Neural cell (in vitro differentiated cells): Measurements from ENCODE around the gene RARS2. TPM values are rescaled to one million over a fixed set of nuclear protein-coding genes. Genes with fewer than 3 reads are reported as not detected.

Experiments
- H2AFZ ChIP-seq: fragments of 200-600, 300-800 bp; sonication (generic), shearing (Covaris generic); 2 replicates; pipeline ENCODE4 v1.6.0; 2014; ENCODE audit warnings: low read depth, mild to moderate bottlenecking, antibody characterized with exemption, low read length, moderate library complexity
- H3F3A ChIP-seq: fragments of 200-600 bp; shearing (Covaris generic); 2 replicates; pipeline ENCODE4 v1.6.1; 2016; ENCODE audit warnings: mild to moderate bottlenecking, moderate library complexity, mixed read lengths, antibody characterized with exemption, low read length; ENCODE audit not compliant: insufficient read depth, poor library complexity, severe bottlenecking
- H3K27ac ChIP-seq: fragments of 200-600, 300-800 bp; sonication (generic), shearing (Covaris generic); 2 replicates; pipeline ENCODE4 v1.5.1; 2014; ENCODE audit warnings: mild to moderate bottlenecking, low read length, moderate library complexity
- H3K27me3 ChIP-seq: fragments of 300-800, 200-600 bp; sonication (generic), shearing (Covaris generic); 2 replicates; pipeline ENCODE4 v1.6.0; 2014; ENCODE audit warnings: mild to moderate bottlenecking, low read depth, low read length, moderate library complexity; ENCODE audit not compliant: insufficient read depth
- H3K36me3 ChIP-seq: fragments of 300-800, 200-600 bp; sonication (generic), shearing (Covaris generic); 2 replicates; pipeline ENCODE4 v1.5.1; 2014; ENCODE audit warnings: mild to moderate bottlenecking, antibody characterized with exemption, low read length, moderate library complexity; ENCODE audit not compliant: insufficient read depth
- H3K4me2 ChIP-seq: fragments of 300-800, 200-600 bp; sonication (generic), shearing (Covaris generic); 2 replicates; pipeline ENCODE4 v1.6.0; 2014; ENCODE audit warnings: mild to moderate bottlenecking, low read length
- H3K4me3 ChIP-seq: fragments of 300-800, 200-600 bp; sonication (generic), shearing (Covaris generic); 2 replicates; pipeline ENCODE4 v1.5.1; 2014; ENCODE audit warnings: mild to moderate bottlenecking, low read length, moderate library complexity
- H3K79me2 ChIP-seq: fragments of 200-600 bp; shearing (Covaris generic); replicated peaks from 2 replicates; pipeline ENCODE4 v1.6.0; 2014; ENCODE audit warnings: mild to moderate bottlenecking, low read length, moderate library complexity; ENCODE audit not compliant: insufficient read depth
- H3K9ac ChIP-seq: fragments of 300-800, 200-600 bp; sonication (generic), shearing (Covaris generic); 2 replicates; pipeline ENCODE4 v1.6.1; 2016; ENCODE audit warnings: mild to moderate bottlenecking, low read length, mixed read lengths
- H3K9me2 ChIP-seq: fragments of 200-600 bp; shearing (Covaris generic); 2 replicates; pipeline ENCODE4 v1.6.1; 2016; ENCODE audit warnings: mild to moderate bottlenecking, low read length, mixed read lengths; ENCODE audit not compliant: insufficient read depth
- H3K9me3 ChIP-seq: fragments of 200-600, 300-800 bp; sonication (generic), shearing (Covaris generic); 2 replicates; pipeline ENCODE4 v1.6.1; 2016; ENCODE audit warnings: mild to moderate bottlenecking, mixed run types, low read length, moderate library complexity, mixed read lengths
- H4K20me1 ChIP-seq: fragments of 200-600 bp; shearing (Covaris generic); 2 replicates; pipeline ENCODE4 v1.6.1; 2016; ENCODE audit warnings: mild to moderate bottlenecking, mixed run types; ENCODE audit not compliant: insufficient read depth
- CTCF ChIP-seq: fragments of 450-650 bp; IDR thresholded peaks from 2 replicates; pipeline ENCODE4 v1.5.1; 2014; ENCODE audit warnings: antibody characterized with exemption, mild to moderate bottlenecking, moderate library complexity; ENCODE audit not compliant: poor library complexity, severe bottlenecking
- MXI1 ChIP-seq: fragments of 450-650 bp; conservative IDR thresholded peaks from 2 replicates; pipeline ENCODE4 v1.6.1; 2014; ENCODE audit warnings: antibody characterized with exemption, mild to moderate bottlenecking; ENCODE audit not compliant: poor library complexity, severe bottlenecking
- RAD21 ChIP-seq: fragments of 450-650 bp; conservative IDR thresholded peaks from 2 replicates; pipeline ENCODE4 v1.6.1; 2014; ENCODE audit warnings: antibody characterized with exemption, mild to moderate bottlenecking, moderate library complexity
- REST ChIP-seq: IDR thresholded peaks from 2 replicates; pipeline ENCODE4 v1.6.1; 2012; ENCODE audit warnings: borderline replicate concordance
- SMC3 ChIP-seq: fragments of 450-650 bp; conservative IDR thresholded peaks from 2 replicates; pipeline ENCODE4 v1.6.1; 2014; ENCODE audit warnings: antibody characterized with exemption, mild to moderate bottlenecking, moderate library complexity; ENCODE audit not compliant: poor library complexity
- TAF1 ChIP-seq: IDR thresholded peaks from 2 replicates; pipeline ENCODE4 v1.6.1; 2012; ENCODE audit warnings: low read depth
- polyA plus RNA-seq: library from polyadenylated mRNA; depleted of rRNA; stranded (reverse); fragments of >200 nt; gene quantifications from 2 replicates; pipeline ENCODE4 v1.2.3, GENCODE V29; 2014

RARS2 gene
- polyA plus RNA-seq, 1 donor from 2014 or later, result 50.4 TPM

GRCh38 chr6:87514831-87515230 is 75.0 kb downstream of the RARS2 start:
- H2AFZ ChIP-seq, result no peak overlapping the region
- H3K36me3 ChIP-seq, result peaks cover 25% of the 10 kb centered on the region
- TF ChIP-seq REST, result no peak
- no peak for TF ChIP-seq TAF1

DNA sequence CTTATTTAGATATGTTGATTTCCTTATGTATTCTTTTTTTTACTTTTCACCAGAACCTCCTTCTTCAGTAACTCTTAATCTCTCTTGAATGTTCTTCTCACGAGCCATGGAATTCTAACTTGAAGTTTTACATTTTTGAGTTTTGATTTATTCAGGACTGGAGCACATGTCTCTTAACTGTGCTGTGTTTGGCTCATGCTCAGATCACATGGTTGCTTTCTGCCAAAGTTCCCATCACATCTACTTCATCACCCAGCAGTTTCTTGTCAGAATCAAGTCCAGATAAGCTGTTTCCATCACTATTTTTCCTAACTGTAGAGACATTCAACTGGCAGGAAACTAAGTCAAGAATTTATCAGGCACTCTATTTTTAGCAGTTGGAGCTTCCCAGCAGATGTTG is 85.3 kb downstream of the RARS2 start:
- TF ChIP-seq SMC3, result no peak
- TF ChIP-seq TAF1, result no peak
- no peak for TF ChIP-seq REST
- no peak for TF ChIP-seq MXI1
- TF ChIP-seq RAD21, result no peak
- TF ChIP-seq CTCF, result no peak
- Histone ChIP-seq H3K36me3 (peaks cover 5% of the 10 kb centered on the region), H3F3A (no peaks in the 10 kb centered on the region), H3K9me3 (no peaks in the 10 kb centered on the region), H2AFZ (no peak overlapping the region), H3K9ac (no peak overlapping the region), H3K79me2 (no peaks in the 10 kb centered on the region), H4K20me1 (no peaks in the 10 kb centered on the region), H3K27ac (no peak overlapping the region), H3K4me2 (no peak overlapping the region), H3K9me2 (no peaks in the 10 kb centered on the region), H3K27me3 (no peaks in the 10 kb centered on the region), H3K4me3 (no peak overlapping the region)

More at GRCh38 chr6:87514831-87515230, 75.0 kb downstream of the RARS2 start:
- Histone ChIP-seq H4K20me1 (no peaks in the 10 kb centered on the region), H3K4me2 (no peak overlapping the region), H3K9me3 (no peaks in the 10 kb centered on the region), H3K79me2 (no peaks in the 10 kb centered on the region), H3K9me2 (no peaks in the 10 kb centered on the region), H3K27me3 (no peaks in the 10 kb centered on the region), H3K27ac (no peak overlapping the region), H3K9ac (no peak overlapping the region), H3F3A (no peaks in the 10 kb centered on the region), H3K4me3 (no peak overlapping the region)
